ENCODE measurements around the gene PLET1.

DNA sequence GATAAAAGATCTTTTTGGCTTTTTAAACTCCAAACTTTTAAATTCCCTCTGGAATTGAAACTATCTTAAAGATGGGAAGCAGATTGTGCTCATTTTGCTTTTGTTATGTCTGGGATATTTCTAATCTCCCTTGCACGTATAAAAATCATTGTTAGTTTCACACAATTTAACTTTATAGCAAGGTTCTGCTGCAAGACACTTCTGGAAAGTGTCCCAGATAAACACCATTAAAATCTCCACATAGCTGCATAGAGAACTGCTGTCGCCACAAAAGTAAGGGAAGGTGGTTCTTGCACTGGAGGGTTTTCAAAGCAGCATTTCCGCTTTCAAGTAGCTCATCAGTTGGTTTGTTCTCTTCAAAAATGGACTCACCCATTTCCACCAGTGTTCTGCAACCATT, 22.6 kb downstream of the PLET1 start:
- TF ChIP-seq, protein P1, sequence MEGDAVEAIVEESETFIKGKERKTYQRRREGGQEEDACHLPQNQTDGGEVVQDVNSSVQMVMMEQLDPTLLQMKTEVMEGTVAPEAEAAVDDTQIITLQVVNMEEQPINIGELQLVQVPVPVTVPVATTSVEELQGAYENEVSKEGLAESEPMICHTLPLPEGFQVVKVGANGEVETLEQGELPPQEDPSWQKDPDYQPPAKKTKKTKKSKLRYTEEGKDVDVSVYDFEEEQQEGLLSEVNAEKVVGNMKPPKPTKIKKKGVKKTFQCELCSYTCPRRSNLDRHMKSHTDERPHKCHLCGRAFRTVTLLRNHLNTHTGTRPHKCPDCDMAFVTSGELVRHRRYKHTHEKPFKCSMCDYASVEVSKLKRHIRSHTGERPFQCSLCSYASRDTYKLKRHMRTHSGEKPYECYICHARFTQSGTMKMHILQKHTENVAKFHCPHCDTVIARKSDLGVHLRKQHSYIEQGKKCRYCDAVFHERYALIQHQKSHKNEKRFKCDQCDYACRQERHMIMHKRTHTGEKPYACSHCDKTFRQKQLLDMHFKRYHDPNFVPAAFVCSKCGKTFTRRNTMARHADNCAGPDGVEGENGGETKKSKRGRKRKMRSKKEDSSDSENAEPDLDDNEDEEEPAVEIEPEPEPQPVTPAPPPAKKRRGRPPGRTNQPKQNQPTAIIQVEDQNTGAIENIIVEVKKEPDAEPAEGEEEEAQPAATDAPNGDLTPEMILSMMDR (IDR thresholded peaks at IDR 0.05; ENCODE audit: low read length): no peak
- no peak for TF ChIP-seq EZH2 (IDR thresholded peaks at IDR 0.05; ENCODE audit: borderline replicate concordance, low read length)
